GM19452 (cell line): ENCODE data around the gene TEKT3.

Experiments
- ATAC-seq: cut with Tn5 transposase; IDR thresholded peaks from one replicate; pipeline ENCODE4 v1.9.1; 2021; ENCODE audit not compliant: unreplicated experiment

Gene TEKT3

DNA sequence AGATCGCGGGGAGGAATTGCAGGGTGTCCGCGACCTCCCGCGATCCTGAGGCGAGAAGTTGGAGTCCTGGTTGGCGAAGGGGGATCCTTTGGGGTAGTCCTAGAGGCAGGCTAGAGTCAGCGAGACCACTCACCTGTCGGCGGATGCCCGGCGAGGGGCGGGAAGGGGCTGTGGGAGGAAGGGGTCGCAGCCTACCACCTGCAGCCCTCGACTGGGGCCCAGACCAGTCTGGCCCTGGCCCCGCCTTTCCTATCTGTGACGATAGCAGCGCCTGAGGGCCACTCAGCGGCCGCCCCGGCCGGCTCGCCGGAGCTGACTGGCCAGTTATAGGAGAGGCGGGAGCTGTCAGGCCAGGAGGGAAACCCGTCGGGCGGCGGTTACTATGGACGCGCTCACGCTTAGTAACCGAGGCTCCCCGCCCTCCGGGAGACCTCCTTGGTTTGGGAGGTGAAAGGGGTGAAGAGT is at the start of gene TEKT3:
Gene TEKT3 (minus strand): TSS at position 213 of the 465 bp plus-strand sequence. CDS start 10,012 bp downstream, outside the sequence.
- no peak for ATAC-seq

DNA sequence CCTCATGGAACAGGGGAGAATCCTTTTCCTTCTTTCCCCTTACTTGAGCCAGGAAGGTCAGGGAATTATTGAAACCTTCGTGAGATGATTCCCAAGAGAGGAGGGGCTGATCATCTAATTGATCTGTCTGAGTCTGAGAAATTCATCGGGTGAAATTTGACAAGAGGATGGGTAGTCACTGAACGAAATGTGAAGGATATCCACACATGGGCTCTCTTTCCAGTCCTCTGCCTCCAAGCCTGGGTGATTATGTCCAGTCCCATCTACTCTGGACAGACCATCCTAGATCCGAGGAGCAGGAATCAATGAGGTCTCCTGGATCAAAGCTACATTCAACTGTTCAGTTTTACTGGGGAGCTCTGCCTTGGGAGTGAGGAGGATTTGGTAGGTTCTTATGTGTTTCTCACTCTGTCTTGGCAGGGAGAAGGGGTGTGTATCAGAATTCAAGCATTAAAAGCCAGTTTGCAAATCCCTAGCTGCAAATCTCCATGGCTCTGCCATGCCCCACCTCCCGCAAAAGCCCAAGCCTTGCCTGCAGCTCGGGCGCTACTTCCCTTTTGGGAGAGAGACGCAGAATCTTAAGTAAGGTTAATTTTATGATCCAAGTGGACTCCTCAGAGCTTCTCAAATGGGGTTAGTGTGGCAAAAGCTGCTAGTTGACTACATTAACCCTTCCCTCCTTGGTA is 47.1 kb upstream of the TEKT3 start:
- ATAC-seq: no peak

- ATAC-seq: no peak
Observed at GRCh38 chr17:15386083-15386482, 44.7 kb upstream of the TEKT3 start.

DNA sequence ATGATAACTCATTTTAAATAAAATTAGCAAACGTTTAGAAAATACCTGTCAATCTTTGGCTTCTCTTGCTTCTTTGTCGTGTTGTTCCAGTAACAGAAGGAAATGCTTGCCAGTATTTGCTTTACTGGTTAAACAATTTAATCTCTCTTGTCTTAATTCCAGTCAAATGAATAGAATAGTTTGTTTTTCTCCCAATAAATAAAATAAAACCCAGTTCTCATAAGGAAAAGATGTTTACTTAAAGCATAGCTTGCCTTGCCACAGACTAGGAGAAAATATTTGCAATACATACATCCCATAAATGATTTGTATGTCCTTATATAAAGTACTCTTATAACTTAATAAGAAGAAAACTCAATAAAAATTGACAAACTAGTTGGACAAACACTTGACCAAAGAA is 43.9 kb upstream of the TEKT3 start:
- ATAC-seq: no peak

DNA sequence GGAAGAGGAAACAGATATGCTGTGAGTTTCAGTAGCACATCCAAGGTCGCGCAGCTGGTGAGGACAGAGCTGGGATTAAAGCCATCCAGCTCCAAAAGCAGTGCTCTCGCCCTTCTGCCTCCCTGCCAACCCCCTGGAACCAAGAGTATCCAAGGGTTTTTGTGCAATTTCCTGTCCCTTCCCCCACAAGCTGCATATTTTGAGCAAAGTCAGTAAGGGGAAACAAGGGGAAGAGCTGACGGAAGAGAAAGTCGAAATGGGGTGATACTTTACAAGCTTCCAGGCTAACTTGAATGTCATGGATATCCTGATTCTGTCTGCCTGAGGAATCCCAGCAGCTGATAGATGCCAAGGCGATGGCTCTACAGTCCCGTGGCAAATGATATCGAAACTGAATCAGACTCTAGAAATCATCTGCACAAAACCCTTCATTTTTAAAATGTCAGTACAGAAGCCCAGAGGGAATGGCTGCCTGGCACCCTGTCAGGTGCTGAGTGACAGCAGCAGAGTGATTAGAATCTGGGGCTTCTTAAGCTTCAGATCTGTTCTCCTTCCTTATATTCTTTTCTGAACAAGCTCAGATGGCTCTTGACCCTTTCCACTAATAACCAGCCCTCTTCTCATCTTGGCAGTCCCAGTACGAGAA is 42.9 kb upstream of the TEKT3 start:
- no peak for ATAC-seq

- no peak for ATAC-seq
Observed at GRCh38 chr17:15382914-15383313, 41.5 kb upstream of the TEKT3 start.

- ATAC-seq: no peak
Observed at GRCh38 chr17:15381707-15382106, 40.3 kb upstream of the TEKT3 start.

DNA sequence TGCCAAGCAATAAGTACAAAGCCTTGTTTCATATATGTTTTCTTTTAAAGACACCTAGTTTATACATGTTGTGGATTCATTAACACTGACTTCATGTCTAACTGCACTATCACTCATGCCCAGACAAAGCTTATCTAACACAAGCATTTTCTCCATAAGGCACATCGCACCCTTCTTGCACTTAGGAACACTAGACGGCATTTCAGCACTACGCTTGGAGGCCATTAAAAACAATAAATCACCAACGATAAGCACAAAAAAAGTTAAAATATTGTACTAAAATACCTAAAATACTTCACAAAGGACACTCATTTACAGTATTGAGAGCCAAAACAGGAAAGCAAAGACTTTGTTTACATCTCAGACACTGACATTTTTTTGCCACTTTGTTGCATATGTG is 39.0 kb upstream of the TEKT3 start:
- ATAC-seq: no peak

GRCh38 chr17:15379659-15380058 is 38.3 kb upstream of the TEKT3 start:
- no peak for ATAC-seq

GRCh38 chr17:15378243-15378642 is 36.8 kb upstream of the TEKT3 start:
- ATAC-seq: no peak

DNA sequence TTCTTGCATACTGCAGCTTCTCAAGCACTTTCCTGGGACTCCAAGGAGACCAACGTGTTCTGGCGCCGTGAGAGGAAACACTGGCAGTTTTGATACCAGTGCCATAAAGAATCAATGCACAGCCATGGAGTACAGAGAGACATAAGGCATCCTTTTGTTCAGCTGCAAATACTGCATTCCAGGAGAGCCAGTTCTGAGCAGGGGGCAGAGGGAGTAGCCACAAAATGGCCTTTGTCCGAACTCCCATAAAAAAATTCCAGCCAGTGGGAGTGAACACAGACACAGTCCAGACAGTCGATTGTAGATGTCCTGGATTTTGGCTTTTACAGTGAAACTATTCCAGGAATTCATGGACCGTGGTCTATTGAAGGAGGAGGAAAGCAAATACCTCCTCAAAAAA is 36.2 kb upstream of the TEKT3 start:
- ATAC-seq: no peak

- no peak for ATAC-seq
Observed at GRCh38 chr17:15377200-15377599, 35.8 kb upstream of the TEKT3 start.

- no peak for ATAC-seq
Observed at GRCh38 chr17:15371376-15372130, 30.2 kb upstream of the TEKT3 start.

GRCh38 chr17:15368600-15368999 is 27.2 kb upstream of the TEKT3 start:
- ATAC-seq: no peak

- no peak for ATAC-seq
Observed at GRCh38 chr17:15366026-15366425, 24.6 kb upstream of the TEKT3 start.

GRCh38 chr17:15364615-15365014 is 23.2 kb upstream of the TEKT3 start:
- no peak for ATAC-seq

DNA sequence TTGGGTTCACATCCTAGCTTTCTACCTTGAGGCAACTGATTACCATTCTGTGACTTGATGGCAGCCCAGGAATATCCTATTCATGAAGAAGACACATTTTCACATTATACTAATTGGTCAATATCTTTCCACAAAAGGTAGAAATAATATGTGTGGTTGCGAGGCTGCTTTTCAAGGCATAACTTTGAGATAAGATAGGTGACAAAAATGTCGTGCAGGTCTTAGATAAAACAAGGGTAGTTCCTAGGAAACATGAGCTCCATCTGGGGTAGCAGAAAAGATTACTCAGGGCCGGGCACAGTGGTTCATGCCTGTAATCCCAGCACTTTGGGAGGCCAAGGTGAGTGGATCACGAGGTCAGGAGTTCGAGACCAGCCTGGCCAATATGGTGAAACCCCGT is 22.3 kb upstream of the TEKT3 start:
- ATAC-seq: no peak

DNA sequence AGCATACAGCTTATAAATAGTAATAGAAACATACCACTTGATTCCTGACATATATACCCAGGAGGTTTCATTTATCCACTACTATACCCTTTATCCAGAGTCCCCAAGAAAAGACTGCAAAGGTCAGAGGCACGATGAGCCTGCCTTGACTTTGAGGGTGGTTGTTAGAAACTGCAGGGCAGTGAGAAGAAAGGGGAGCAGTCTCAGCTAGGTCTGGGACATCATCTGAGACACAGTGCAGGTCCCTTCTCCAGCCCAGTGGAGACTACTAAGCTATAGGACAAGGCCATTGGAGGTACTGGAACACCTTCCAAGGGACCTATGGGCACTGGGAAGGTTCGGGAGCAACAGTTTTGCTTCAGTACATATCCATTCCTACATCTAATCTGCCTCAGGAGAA is 20.2 kb upstream of the TEKT3 start:
- ATAC-seq: no peak

DNA sequence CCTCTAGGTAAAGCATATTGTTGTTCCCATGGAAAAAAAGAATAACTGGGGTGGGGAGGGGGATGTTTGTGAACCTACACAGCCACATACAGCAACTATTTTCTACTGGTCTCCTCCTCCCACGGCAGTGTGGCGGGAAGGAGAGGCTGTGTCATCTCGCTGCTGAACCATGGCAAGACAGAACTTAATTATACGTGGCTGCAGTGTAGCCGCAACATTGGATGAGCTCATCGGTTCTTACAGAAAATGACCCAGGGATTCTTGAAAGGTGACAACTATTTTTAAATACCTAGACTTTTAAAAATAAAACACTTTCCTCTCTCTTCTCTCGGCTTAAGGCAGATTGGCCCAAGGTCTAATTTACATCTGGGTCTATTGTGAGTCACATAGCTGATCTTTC is 19.8 kb upstream of the TEKT3 start:
- no peak for ATAC-seq

DNA sequence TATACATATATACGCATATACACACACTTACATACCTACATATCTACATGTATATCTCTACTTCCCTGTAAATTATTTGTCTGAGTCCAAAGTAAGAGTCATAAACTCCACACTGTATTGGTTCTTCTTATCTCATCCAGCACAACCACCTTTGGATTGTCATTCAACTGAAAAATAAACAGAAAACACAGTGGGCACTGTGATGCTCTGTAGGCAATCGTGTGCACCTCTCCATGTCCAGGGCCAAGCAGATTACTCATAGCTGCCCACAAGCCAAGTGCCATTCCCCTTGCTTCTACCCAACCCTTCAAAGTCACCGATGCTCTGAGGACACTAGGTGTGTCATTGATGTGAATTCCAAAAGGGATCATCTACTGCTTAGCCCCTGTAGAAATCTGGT is 12.9 kb upstream of the TEKT3 start:
- no peak for ATAC-seq

DNA sequence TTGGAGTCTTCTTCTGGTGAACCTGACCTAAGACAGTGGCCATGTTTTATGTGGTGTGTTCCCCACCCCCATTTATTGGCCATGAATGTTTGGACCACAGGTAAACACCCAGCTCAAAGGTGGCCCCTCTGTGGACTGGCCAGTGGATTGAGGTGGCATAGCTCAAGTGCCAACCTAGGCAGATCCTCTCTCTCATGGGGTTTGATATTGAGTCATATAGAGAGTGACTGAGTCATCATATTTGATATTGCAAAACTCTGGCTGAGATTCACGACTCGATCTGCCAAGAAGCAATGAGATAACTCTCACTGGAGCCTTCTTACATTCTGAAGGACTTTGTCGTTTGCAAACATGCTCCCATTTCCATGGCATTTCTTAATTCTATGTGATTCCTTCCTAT is 10.5 kb upstream of the TEKT3 start:
- no peak for ATAC-seq

- ATAC-seq: no peak
Observed at GRCh38 chr17:15351478-15351840, 10.1 kb upstream of the TEKT3 start.
